Activated naive CD8-positive, alpha-beta T cell treated with anti-CD3 and anti-CD28 coated beads, Interleukin-2, amount 10 ng/mL, durations not matched to agents 7 days and 5 days (primary cell): Measurements from ENCODE around the gene NOLC1. TPM values are rescaled to one million over a fixed set of nuclear protein-coding genes. Genes with fewer than 3 reads are reported as not detected.

Experiments
- ATAC-seq: fragments of 150-1000 bp; cut with Tn5 transposase; one replicate; pipeline ENCODE4 v1.10.0; 2021; ENCODE audit warnings: low read depth, moderate library complexity
- POLR2A ChIA-PET: fragments of 350-600 bp; sonication (Branson Sonifier 250); formaldehyde crosslinking; loops from one replicate; lab custom pipeline; 2021; ENCODE audit warnings: antibody characterized with exemption; lab: Charles Lee
- DNase-seq: peaks from one replicate; pipeline ENCODE4 v3.0.0; 2021
- H3K27ac Mint-ChIP-seq: one replicate; pipeline ENCODE4 v1.8.0; 2022; ENCODE audit warnings: mild to moderate bottlenecking, mixed read lengths
- H3K27me3 Mint-ChIP-seq: one replicate; pipeline ENCODE4 v1.8.0; 2022; ENCODE audit warnings: mild to moderate bottlenecking, moderate library complexity, mixed read lengths
- H3K36me3 Mint-ChIP-seq: one replicate; pipeline ENCODE4 v1.8.0; 2021; ENCODE audit warnings: mild to moderate bottlenecking, mixed read lengths
- H3K4me1 Mint-ChIP-seq: one replicate; pipeline ENCODE4 v1.8.0; 2021; ENCODE audit warnings: mixed read lengths
- H3K4me3 Mint-ChIP-seq: one replicate; pipeline ENCODE4 v1.8.0; 2022; ENCODE audit warnings: mild to moderate bottlenecking, moderate library complexity, mixed read lengths
- H3K9me3 Mint-ChIP-seq: one replicate; pipeline ENCODE4 v1.8.0; 2021; ENCODE audit warnings: mixed read lengths
- total RNA-seq, 2 experiments: library from RNA; stranded (reverse); gene quantifications; one replicate each; pipeline ENCODE4 v1.2.3, GENCODE V29; 2021

NOLC1 gene
- total RNA-seq, 2 experiments from 2014 or later = 73.8 to 78.3 TPM

DNA sequence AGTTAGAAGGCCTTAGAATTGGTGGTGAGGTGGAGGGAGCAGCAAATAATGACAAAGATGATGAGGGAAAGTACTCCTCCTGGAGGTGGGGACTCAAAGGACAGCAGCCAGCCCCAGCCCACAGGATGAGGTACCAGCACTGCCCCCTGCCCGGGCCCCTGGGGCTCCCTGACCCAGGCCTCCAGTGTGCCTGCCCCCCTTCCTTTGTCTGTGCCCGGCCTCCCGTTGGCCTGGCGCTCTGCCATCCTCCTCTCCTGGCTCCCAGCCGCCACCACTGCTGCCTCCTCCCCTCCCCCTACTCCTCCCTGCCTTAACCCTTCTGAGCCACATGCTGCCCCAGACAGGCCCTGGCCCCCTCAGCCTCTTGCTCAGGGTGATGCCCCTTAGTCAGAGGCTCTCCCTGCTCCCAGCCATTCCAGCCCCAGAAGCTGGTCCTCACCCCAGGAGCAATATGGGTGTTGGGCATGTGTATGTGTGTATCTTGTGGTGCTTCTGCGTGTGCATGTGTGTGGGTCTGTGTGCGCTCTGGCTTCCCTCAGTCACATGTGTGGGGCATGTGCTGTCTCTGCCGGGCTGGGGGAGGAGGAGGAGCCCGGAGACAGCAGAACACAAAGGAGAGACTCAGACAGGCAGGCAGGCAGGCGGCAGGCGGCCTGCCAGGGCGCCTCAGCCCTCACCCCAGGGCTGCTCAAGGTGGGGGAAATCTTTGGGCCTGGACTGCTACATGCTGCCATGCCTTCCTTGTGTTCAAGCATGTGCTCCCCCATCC is 34.6 kb upstream of the NOLC1 start:
- Mint-ChIP-seq H3K4me1 (peaks cover 55% of the 10 kb centered on the region), H3K4me3 (peak overlapping the region; percentile 88), H3K9me3 (no peaks in the 10 kb centered on the region), H3K36me3 (peaks cover 7% of the 10 kb centered on the region), H3K27ac (peak overlapping the region; percentile 92), H3K27me3 (no peaks in the 10 kb centered on the region)
- DNase-seq = peak; percentile 68
- POLR2A ChIA-PET = interaction anchor here (1.0 to 2.9 kb wide), 4 partner anchors 14 to 299 kb away, joined by 3 to 14 read pairs (median 4); partner anchors contain the start of gene OGA
- peak; percentile 38 for ATAC-seq

DNA sequence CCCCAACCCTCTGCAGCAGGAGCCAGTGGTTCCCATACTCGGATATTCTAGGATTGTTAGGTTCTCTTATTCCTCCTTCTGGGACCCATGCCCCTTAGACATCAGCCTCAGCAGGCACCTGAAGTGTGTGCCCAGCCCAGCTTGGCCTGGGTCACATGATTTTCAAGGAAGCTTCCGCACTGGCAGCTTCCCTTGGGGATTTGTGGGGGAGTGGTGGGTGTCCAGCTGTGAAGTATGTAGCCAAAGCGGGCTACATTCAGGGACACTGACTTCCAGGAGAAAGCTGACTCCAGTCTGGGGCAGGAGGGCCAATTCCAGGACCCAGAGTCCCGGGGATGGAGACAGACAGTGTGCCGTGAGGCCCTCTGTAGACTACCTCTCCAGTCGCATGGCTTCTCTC is 33.3 kb upstream of the NOLC1 start:
- no peaks in the 10 kb centered on the region for H3K9me3 Mint-ChIP-seq
- no peak for ATAC-seq
- no peaks in the 10 kb centered on the region for H3K27me3 Mint-ChIP-seq
- H3K27ac Mint-ChIP-seq = peak overlapping the region; percentile 92
- POLR2A ChIA-PET = interaction anchor here (0.6 to 2.9 kb wide), 8 partner anchors 13 to 526 kb away, joined by 3 to 14 read pairs (median 4); partner anchors contain the start of genes OGA, PPRC1 and TRIM8
- DNase-seq = peak; percentile 45
- peaks cover 2% of the 10 kb centered on the region for H3K36me3 Mint-ChIP-seq
- peak overlapping the region; percentile 88 for H3K4me3 Mint-ChIP-seq
- peaks cover 46% of the 10 kb centered on the region for H3K4me1 Mint-ChIP-seq

DNA sequence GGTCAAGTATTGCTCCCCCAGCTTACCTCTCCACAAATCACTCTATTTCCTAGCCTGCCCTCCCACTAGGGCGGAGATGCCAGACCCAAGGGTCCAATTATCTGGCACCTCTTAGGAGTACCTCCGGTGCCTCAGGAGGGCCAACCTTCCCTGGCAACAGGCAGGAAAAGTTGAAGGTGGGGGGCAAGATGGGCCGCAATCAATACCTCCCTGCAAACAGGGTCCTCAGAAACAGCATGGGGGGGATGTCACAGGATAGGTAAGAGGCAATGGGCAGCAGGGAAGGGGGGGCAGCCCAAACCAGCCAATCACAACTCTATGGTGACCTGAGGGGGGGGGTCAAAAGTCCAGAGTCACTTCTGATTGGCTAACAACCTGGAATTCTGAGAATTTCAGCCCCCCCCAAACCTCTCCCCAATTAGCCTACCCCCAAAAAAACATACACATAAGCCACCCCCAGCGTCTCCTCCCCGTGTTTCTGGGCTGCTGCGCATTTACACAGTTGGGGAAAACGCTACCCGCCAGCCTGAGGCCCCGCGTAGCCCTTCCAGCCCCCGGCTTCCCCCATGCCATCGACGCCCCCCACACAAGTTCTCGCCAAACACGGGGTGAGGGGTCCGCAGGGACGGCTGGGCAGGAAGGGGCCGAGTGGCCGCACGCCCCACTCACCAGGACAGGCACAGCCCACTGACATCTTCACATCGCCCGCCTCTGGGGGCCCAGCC is 32.6 kb upstream of the NOLC1 start:
- DNase-seq (peak; percentile 68), ATAC-seq (peak; percentile 19)
- H3K27me3 Mint-ChIP-seq = no peaks in the 10 kb centered on the region
- H3K4me3 Mint-ChIP-seq = peak overlapping the region; percentile 88
- peak overlapping the region; percentile 92 for H3K27ac Mint-ChIP-seq
- peaks cover 2% of the 10 kb centered on the region for H3K36me3 Mint-ChIP-seq
- H3K9me3 Mint-ChIP-seq = no peaks in the 10 kb centered on the region
- POLR2A ChIA-PET = interaction anchor here (0.8 to 2.9 kb wide), 6 partner anchors 13 to 525 kb away, joined by 3 to 14 read pairs (median 4); partner anchors contain the start of genes OGA, PPRC1 and TRIM8
- H3K4me1 Mint-ChIP-seq = peaks cover 46% of the 10 kb centered on the region

DNA sequence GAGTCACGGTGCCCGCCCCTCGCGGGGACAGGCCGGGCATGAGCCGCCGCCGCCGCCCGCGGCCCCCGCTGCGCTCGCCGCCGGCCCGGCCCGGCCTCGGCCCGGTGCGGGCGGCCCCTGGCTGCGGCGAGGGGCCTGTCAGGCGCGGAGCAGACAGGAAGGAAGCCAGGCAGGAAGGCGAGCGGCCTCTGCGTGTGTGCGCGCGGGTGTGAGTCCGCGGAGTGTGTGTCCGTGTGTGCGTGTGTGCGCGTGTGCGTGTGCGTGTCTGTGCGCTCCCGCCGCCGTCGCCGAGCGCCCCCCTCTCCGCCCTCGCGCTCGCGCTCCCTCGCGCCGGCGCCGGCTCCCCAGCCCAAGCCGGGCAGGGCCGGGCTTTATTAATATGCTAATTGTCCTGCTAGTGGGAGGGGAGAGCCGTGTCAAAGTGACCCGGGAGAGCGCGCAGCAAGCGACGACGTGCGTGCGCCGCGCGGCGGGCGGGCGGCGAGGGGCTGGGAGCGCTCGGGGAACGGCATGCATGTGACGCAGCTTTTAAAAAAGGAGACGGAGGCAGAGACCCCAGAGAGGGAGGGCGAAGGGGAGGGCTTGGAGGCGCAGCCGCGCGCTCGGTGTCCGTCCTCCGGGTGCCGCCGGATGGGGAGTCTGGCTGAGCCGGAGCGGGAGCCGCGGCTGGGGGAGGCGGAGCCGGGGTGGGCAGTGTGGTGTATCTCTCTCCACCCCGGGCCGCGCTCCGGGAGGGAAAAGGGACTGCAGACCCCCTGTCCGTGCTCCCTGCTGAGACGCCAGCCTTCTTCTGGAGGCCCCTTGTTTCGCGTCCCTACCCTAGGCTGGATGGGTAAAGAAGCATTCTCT is 31.8 kb upstream of the NOLC1 start, which contains the start of gene LDB1:
LDB1 (minus strand) TSS at position 227 of the 849 bp plus-strand sequence. CDS start 258 bp downstream, outside the sequence.
- Mint-ChIP-seq H3K27ac (peak within 1 kb of the TSS; percentile 94), H3K4me1 (peaks cover 41% of the 10 kb centered on the region), H3K27me3 (no peaks in the 10 kb centered on the region), H3K36me3 (peaks cover 2% of the 10 kb centered on the region), H3K9me3 (no peaks in the 10 kb centered on the region), H3K4me3 (peak within 1 kb of the TSS; percentile 91)
- ATAC-seq = peak; percentile 53
- POLR2A ChIA-PET = interaction anchor here (0.6 to 3.9 kb wide), 2 partner anchors 11 to 48 kb away, joined by 4 to 23 read pairs; partner anchors contain the start of gene PPRC1
- DNase-seq = peak; percentile 80

- Mint-ChIP-seq H3K4me1 (peaks cover 33% of the 10 kb centered on the region), H3K27me3 (no peaks in the 10 kb centered on the region), H3K27ac (peak overlapping the region; percentile 94), H3K9me3 (no peaks in the 10 kb centered on the region), H3K4me3 (peak overlapping the region; percentile 91), H3K36me3 (peaks cover 2% of the 10 kb centered on the region)
- DNase-seq (no peak), ATAC-seq (no peak)
- POLR2A ChIA-PET = interaction anchor here (0.6 to 3.9 kb wide), 2 partner anchors 10 to 273 kb away, joined by 4 to 23 read pairs; partner anchors contain the start of gene PPRC1
These were observed 31.0 kb upstream of the NOLC1 start for GRCh38 chr10:102120991-102121738.

DNA sequence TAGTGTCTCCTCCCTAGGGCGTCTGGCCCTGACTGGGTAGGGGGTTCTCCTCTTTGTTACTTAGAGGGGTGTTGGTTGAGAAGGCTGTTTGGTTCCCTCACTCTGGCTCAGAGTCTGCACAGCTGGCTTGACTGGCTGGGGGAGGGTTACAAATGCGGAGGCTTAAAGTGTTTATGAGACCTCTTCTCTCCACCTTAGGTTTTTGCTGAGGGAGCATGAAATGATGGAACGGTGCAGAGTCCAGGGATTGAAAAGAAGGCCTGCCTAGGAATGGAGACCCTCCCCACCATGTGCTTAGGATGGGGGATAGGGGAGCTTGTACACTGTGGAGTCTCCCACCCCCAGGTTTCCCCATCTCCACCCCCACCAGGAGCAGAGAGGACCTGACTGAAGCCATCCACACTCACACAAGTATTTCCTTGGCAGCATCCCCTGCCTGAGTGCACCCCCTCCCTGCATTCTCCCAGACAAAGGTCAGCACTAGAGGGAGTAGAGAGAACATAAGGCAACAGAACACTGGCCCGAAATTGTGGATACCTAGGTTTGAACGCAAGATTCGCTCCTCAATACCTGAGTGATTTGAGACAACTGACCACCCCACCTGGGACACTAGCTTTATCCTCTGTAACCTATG is 30.3 kb upstream of the NOLC1 start:
- Mint-ChIP-seq H3K9me3 (no peaks in the 10 kb centered on the region), H3K27ac (peak overlapping the region; percentile 94), H3K4me1 (peaks cover 27% of the 10 kb centered on the region), H3K4me3 (peak overlapping the region; percentile 91), H3K27me3 (no peaks in the 10 kb centered on the region), H3K36me3 (peaks cover 2% of the 10 kb centered on the region)
- ATAC-seq = no peak
- no peak for DNase-seq
- POLR2A ChIA-PET = interaction anchor here (0.6 to 3.9 kb wide), 3 partner anchors 10 to 272 kb away, joined by 4 to 23 read pairs (median 5); partner anchors contain the start of genes NOLC1 and PPRC1

DNA sequence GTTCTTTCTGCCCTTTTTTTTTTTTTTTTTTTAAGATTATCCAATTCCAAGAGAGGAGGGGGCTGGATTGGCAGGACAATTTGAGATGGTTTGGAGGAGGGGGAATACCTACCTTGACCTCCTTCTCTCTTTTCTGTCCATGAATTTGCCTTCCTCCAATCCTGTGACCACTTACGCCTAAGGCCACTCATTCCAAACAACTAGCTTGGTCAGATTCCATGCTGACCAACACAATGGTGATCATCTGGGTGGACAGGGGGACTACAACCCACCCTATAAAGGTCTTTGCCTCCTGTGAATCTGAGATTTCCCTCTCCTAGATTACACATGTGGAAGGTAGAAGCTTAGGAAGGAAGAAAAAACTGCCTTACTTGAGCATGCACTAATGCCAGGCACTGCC is 29.7 kb upstream of the NOLC1 start:
- ATAC-seq = no peak
- POLR2A ChIA-PET = interaction anchor here (1.2 to 3.9 kb wide), 2 partner anchors 9 to 29 kb away, joined by 5 to 23 read pairs; partner anchors contain the start of genes NOLC1 and PPRC1
- DNase-seq = no peak
- Mint-ChIP-seq H3K4me1 (peaks cover 23% of the 10 kb centered on the region), H3K27me3 (no peaks in the 10 kb centered on the region), H3K4me3 (no peak overlapping the region), H3K9me3 (no peaks in the 10 kb centered on the region), H3K36me3 (peaks cover 2% of the 10 kb centered on the region), H3K27ac (no peak overlapping the region)

DNA sequence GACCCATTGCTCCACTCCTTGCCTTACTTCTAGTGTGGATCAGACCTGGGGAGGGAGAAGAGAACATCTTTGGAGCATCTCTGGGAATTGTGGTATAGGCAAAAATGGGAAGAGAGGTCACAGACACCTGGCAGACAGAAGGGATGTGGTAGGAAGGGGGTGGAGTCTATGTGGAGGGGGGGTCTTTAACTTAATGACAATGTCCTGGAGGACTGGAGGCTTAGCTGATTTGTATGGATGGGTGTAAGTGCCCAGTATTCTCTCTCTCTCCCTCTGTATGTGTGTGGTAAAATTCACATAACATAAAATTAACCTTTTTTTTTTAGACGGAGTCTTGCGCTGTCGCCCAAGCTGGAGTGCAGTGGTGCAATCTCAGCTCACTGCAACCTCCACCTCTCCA is 29.0 kb upstream of the NOLC1 start:
- H3K4me3 Mint-ChIP-seq = no peak overlapping the region
- peak overlapping the region; percentile 1 for H3K27ac Mint-ChIP-seq
- no peak for ATAC-seq
- POLR2A ChIA-PET = interaction anchor here (1.2 to 3.9 kb wide), 2 partner anchors 8 to 29 kb away, joined by 5 to 23 read pairs; partner anchors contain the start of genes NOLC1 and PPRC1
- no peaks in the 10 kb centered on the region for H3K27me3 Mint-ChIP-seq
- H3K4me1 Mint-ChIP-seq = peaks cover 16% of the 10 kb centered on the region
- DNase-seq = no peak
- H3K9me3 Mint-ChIP-seq = no peaks in the 10 kb centered on the region
- H3K36me3 Mint-ChIP-seq = peaks cover 2% of the 10 kb centered on the region

DNA sequence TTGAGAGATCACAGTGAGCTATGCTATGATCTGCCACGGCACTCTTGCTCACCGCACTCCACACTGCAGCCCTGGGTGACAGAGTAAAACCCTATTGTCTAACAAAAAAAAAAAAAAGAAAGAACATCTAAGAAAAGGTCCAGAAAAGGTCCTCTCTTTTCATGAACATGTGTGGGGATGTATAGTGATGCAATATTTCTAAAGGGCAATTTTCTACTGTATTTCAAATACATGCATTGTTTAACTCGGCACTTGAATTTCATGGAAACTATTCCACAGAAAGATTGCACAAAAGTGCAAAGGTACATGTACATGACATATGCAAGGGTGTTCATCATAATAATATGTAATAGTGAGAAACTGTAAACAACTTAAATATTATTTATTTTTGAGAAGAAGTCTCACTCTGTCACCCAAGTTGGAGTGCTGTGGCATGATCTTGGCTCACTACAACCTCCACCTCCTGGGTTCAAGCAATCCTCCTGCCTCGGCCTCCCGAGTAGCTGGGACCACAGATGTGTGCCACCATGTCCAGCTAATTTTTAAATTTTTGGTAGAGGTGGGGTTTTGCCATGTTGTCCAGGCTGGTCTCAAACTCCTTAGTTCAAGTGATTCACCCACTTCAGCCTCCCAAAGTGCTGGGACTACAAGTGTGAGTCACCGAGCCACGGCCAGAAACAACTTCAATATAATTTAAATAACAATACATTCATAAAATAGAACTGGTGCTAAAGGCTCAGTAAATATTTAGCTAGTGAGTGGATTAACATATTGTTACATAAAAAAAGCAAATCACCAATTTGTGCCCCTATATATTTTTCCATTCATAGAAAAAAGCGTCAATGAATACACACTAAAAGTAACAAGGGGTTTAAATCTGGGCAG is 20.7 kb upstream of the NOLC1 start:
- H3K27ac Mint-ChIP-seq = no peak overlapping the region
- ATAC-seq (no peak), DNase-seq (no peak)
- H3K27me3 Mint-ChIP-seq = no peaks in the 10 kb centered on the region
- peak overlapping the region; percentile 97 for H3K4me3 Mint-ChIP-seq
- H3K9me3 Mint-ChIP-seq = no peaks in the 10 kb centered on the region
- peaks cover 2% of the 10 kb centered on the region for H3K36me3 Mint-ChIP-seq
- POLR2A ChIA-PET = interaction anchor here (1.6 to 3.2 kb wide), 2 partner anchors 10 to 20 kb away, joined by 6 to 23 read pairs; partner anchors contain the start of genes LDB1 and NOLC1
- H3K4me1 Mint-ChIP-seq = peaks cover 22% of the 10 kb centered on the region

GRCh38 chr10:102132193-102132562 is 20.0 kb upstream of the NOLC1 start:
- Mint-ChIP-seq H3K27me3 (no peaks in the 10 kb centered on the region), H3K4me1 (peaks cover 26% of the 10 kb centered on the region), H3K36me3 (peaks cover 2% of the 10 kb centered on the region), H3K9me3 (no peaks in the 10 kb centered on the region), H3K27ac (peak overlapping the region; percentile 95), H3K4me3 (peak overlapping the region; percentile 97)
- POLR2A ChIA-PET = interaction anchor here (0.6 to 3.2 kb wide), 5 partner anchors 10 to 37 kb away, joined by 3 to 23 read pairs (median 6); partner anchors contain the start of genes LDB1 and NOLC1
- DNase-seq (no peak), ATAC-seq (no peak)
